Chondrocyte (in vitro differentiated cells): ENCODE measurements around the gene ADAMTS7. TPM values are rescaled to one million over a fixed set of nuclear protein-coding genes. Genes with fewer than 3 reads are reported as not detected.
"Not testable (repeated sequence)": the region's sequence is repeated elsewhere in the genome, so short reads cannot be mapped to it uniquely, and the experiment has no call there.

Experiments used
- DNase-seq: peaks from one replicate; pipeline ENCODE4 v3.0.0; 2021; ENCODE audit warnings: mixed read lengths, low spot score
- H3K27ac Mint-ChIP-seq: one replicate; pipeline ENCODE4 v1.8.0; 2021; ENCODE audit warnings: mild to moderate bottlenecking, moderate library complexity, mixed read lengths; ENCODE audit not compliant: unreplicated experiment
- H3K27me3 Mint-ChIP-seq: 2 replicates; pipeline ENCODE4 v1.8.0; 2021; ENCODE audit warnings: low read depth, mixed read lengths
- H3K36me3 Mint-ChIP-seq: 2 replicates; pipeline ENCODE4 v1.8.0; 2021; ENCODE audit warnings: low read depth, mixed read lengths
- H3K4me1 Mint-ChIP-seq: 2 replicates; pipeline ENCODE4 v1.8.0; 2021; ENCODE audit warnings: low read depth, mild to moderate bottlenecking, mixed read lengths
- H3K4me3 Mint-ChIP-seq: one replicate; pipeline ENCODE4 v1.8.0; 2021; ENCODE audit warnings: mild to moderate bottlenecking, moderate library complexity, mixed read lengths; ENCODE audit not compliant: unreplicated experiment
- H3K9me3 Mint-ChIP-seq: 2 replicates; pipeline ENCODE4 v1.8.0; 2021; ENCODE audit warnings: low read depth, mixed read lengths
- CTCF ChIP-seq: fragments of 200-600 bp; sonication (generic); IDR thresholded peaks from 2 replicates; pipeline ENCODE4 v1.5.0; 2021; ENCODE audit warnings: antibody characterized with exemption, mild to moderate bottlenecking, moderate library complexity
- total RNA-seq: library from RNA; stranded (reverse); gene quantifications from 3 replicates; pipeline ENCODE4 v1.2.1, GENCODE V29; 2021

Gene ADAMTS7
- total RNA-seq, 1 donor from 2014 or later: 111 TPM

GRCh38 chr15:78768531-78769408 is 42.5 kb downstream of the ADAMTS7 start:
- H3K27ac Mint-ChIP-seq: no peak overlapping the region
- H3K4me1 Mint-ChIP-seq: no peaks in the 10 kb centered on the region
- TF ChIP-seq CTCF: no peak
- peak; percentile 72 for DNase-seq
- no peaks in the 10 kb centered on the region for H3K9me3 Mint-ChIP-seq
- H3K27me3 Mint-ChIP-seq: no peaks in the 10 kb centered on the region
- H3K36me3 Mint-ChIP-seq: peaks cover 11% of the 10 kb centered on the region
- no peak overlapping the region for H3K4me3 Mint-ChIP-seq

- H3K36me3 Mint-ChIP-seq: peaks cover 11% of the 10 kb centered on the region
- TF ChIP-seq CTCF: no peak
- DNase-seq: peak; percentile 92
- no peak overlapping the region for H3K27ac Mint-ChIP-seq
- no peak overlapping the region for H3K4me3 Mint-ChIP-seq
- no peaks in the 10 kb centered on the region for H3K9me3 Mint-ChIP-seq
- H3K4me1 Mint-ChIP-seq: no peaks in the 10 kb centered on the region
- no peaks in the 10 kb centered on the region for H3K27me3 Mint-ChIP-seq
Measured at GRCh38 chr15:78768096-78768495, 43.2 kb downstream of the ADAMTS7 start.

DNA sequence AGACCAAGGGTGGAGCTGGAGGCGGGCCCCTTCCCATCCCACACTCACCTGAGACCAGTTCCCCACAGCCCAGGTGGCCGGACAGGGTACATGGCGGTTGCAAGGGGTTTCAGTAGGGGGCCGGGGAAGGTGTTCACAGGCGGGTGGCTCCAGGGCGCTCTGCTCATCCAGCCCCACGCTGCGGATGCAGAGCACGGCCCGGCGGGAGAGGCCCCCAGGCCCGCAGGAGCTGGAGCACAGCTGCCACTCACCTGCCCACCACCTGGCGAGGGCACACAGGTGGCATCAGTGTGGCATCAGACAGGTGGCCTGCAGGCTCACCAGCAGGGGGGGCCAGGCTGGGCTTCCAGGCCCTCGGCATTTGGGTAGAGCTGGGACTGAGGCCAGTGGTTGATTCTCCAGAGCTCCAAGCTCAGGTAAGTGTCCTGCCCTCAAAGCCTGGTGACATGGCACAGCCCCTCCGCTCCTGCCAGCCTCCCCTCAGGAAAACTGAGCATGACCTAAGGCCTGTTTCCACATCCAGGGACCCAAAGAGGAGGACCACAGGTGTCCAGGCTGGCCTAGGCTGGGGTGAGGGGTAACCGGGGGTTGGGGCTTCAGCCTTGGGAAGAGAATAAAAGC is 43.8 kb downstream of the ADAMTS7 start:
- H3K4me3 Mint-ChIP-seq: no peak overlapping the region
- H3K4me1 Mint-ChIP-seq: no peaks in the 10 kb centered on the region
- DNase-seq: peak; percentile 86
- TF ChIP-seq CTCF: peak; percentile 27
- H3K9me3 Mint-ChIP-seq: no peaks in the 10 kb centered on the region
- H3K27me3 Mint-ChIP-seq: no peaks in the 10 kb centered on the region
- H3K36me3 Mint-ChIP-seq: peaks cover 9% of the 10 kb centered on the region
- H3K27ac Mint-ChIP-seq: no peak overlapping the region

- H3K4me1 Mint-ChIP-seq, H3K36me3 Mint-ChIP-seq, H3K9me3 Mint-ChIP-seq, H3K27ac Mint-ChIP-seq, H3K27me3 Mint-ChIP-seq, DNase-seq, H3K4me3 Mint-ChIP-seq: not testable (repeated sequence)
Measured at GRCh38 chr15:78766641-78767071, 44.6 kb downstream of the ADAMTS7 start.

DNA sequence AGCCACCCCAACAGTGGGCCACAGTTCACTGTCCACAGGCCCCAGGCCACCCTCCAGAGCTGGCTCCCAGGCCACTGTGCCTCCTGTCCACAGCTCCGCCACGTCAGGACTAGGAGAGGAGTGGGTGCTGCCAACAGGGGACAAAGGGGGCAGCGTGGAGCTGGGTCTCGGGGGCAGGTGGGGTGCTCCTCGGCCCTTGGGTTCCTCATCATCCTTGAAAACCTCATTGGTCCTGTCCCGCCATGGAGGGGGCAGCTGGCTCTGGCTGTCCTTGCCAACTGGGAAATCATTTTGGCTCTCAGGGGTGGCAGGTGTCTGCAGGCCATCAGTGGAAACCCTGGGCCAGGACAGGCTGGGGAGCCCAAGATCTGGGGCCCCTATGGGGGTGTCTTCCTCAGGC is 45.2 kb downstream of the ADAMTS7 start:
- DNase-seq: peak; percentile 82
- peaks cover 4% of the 10 kb centered on the region for H3K36me3 Mint-ChIP-seq
- no peak for TF ChIP-seq CTCF
- H3K9me3 Mint-ChIP-seq: no peaks in the 10 kb centered on the region
- H3K4me1 Mint-ChIP-seq: peaks cover 4% of the 10 kb centered on the region
- no peak overlapping the region for H3K27ac Mint-ChIP-seq
- no peak overlapping the region for H3K4me3 Mint-ChIP-seq
- no peaks in the 10 kb centered on the region for H3K27me3 Mint-ChIP-seq

- H3K9me3 Mint-ChIP-seq, H3K4me3 Mint-ChIP-seq, H3K36me3 Mint-ChIP-seq, H3K27me3 Mint-ChIP-seq, H3K27ac Mint-ChIP-seq: not testable (repeated sequence)
- peak; percentile 88 for DNase-seq
- H3K4me1 Mint-ChIP-seq: peaks cover 11% of the 10 kb centered on the region
Measured at GRCh38 chr15:78765154-78765860, 46.0 kb downstream of the ADAMTS7 start.

DNA sequence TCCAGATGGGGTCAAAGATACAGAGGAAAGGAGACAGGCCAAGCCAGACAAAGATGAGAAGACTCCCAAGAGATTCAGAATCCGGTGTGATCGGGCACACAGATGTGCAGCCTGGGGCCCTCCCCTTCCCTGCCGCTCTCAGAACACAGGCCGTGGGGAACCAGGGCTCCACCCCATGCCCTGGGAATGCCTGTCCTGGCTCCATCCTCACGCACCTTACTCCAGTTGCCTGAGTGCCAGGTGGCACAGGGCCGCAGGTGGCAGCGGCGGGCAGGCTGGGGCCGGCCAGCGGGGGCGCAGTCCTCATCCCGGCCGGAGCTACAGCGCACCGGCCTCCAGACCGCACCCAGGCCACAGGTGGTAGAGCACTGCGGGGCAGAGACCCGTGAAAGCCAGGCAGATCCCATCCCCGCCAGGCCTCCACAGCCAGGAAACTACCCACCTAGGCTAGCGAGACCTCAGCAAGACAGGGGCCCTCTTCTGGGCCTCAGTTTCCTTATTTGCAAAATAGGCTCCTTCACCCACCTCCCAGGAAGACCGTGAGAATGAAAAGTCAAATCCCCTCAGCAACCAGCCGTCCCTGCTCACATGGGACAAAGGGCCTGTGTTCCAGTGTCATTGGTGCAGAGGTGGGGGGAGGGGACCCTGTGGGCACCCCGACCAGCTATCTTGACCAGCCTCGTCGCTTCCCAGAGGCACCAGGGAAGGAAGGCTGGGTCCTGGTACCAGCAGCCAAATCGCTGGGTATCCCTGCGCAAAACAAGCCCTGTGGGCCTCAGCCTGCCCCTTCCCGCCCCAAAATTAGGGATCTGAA is 46.7 kb downstream of the ADAMTS7 start:
- not testable (repeated sequence) for H3K9me3 Mint-ChIP-seq, DNase-seq, H3K36me3 Mint-ChIP-seq, H3K27ac Mint-ChIP-seq, H3K4me3 Mint-ChIP-seq, H3K27me3 Mint-ChIP-seq
- peaks cover 18% of the 10 kb centered on the region for H3K4me1 Mint-ChIP-seq
